Heart left ventricle (tissue), 13 donors: ENCODE measurements around the gene PIGM.

ENCODE experiments used
- POLR2A ChIP-seq, 2 donors: fragments of 450-650 bp; IDR thresholded peaks; one replicate each; pipeline ENCODE4 v1.6.1; 2017; ENCODE audit warnings: antibody characterized with exemption in 2 of 2, mild to moderate bottlenecking in 2 of 2, moderate library complexity in 2 of 2
- TF ChIP-seq, protein P1 (sequence below), 12 donors: fragments of 200-600 bp; sonication (generic) in 4 of 12; IDR thresholded peaks; one replicate each; pipeline versions ENCODE4 v1.5.0 to v1.8.0; 2018 to 2022; ENCODE audit warnings: antibody characterized with exemption in 12 of 12, mild to moderate bottlenecking in 5 of 12
- donor health status: ischemic (EF 13 %, LVEDD 7.1; RV severe dilation, severe dysfunction).
- donor health status: DM: no; HTN: yes; CAD: no.
- donor health status: DM: no; HTN: no; CAD: no.
- donor health status: ischemic (EF 25% LVEDD 6.9; RV normal size, moderate dysfunction).
- donor health status: ischemic (EF 25% LVEDD 5.7; RV mildly dilated, moderate dysfunction).
- donor health status: ischemic (EF 35%, LVEDD 5.7; RV mildly dilated, moderate dysfunction).
- donor health status: nonischemic (EF 11% LVEDD 7.7; RV severe dilation, severe dysfunction).
- donor health status: DM: yes; HTN: yes; CAD: no.
- donor health status: PGD.
- donor health status: ischemic (EF 29% LVEDD 5.4; RV normal size, mild dysfunction).
- donor health status: nonischemic (EF 23%, LVEDD 6.1; RV moderate dilation, normal function).

GRCh38 chr1:159990005-159990404 is 41.8 kb downstream of the PIGM start:
- TF ChIP-seq, protein P1, sequence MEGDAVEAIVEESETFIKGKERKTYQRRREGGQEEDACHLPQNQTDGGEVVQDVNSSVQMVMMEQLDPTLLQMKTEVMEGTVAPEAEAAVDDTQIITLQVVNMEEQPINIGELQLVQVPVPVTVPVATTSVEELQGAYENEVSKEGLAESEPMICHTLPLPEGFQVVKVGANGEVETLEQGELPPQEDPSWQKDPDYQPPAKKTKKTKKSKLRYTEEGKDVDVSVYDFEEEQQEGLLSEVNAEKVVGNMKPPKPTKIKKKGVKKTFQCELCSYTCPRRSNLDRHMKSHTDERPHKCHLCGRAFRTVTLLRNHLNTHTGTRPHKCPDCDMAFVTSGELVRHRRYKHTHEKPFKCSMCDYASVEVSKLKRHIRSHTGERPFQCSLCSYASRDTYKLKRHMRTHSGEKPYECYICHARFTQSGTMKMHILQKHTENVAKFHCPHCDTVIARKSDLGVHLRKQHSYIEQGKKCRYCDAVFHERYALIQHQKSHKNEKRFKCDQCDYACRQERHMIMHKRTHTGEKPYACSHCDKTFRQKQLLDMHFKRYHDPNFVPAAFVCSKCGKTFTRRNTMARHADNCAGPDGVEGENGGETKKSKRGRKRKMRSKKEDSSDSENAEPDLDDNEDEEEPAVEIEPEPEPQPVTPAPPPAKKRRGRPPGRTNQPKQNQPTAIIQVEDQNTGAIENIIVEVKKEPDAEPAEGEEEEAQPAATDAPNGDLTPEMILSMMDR (IDR thresholded peaks at IDR 0.05) = no peak
- TF ChIP-seq POLR2A (IDR thresholded peaks at IDR 0.05) = no peak
